ENCODE data around the gene ARL16. TPM values are rescaled to one million over a fixed set of nuclear protein-coding genes. Genes with fewer than 3 reads are reported as not detected.

The ARL16 gene
- polyA plus RNA-seq, 1 donor from 2014 or later = 156 TPM

DNA sequence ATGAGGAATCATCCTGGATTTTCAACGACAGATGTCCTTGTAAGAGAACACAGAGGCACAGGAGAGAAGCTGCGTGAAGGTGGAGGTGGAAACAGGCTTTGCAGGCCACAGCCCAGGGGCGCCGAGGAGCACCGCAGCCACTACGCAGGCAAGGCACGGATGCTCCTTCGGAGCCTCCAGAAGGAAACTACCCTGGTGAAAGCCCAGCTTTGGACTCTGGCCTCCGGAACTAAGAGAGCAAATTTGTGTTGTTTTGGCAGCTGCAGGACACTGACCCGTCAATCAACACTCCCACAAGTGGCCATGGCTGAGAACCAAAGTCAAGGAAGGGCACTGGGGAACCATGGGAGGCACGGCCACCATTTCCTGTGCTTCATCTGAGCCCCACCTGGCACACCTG, 3.4 kb downstream of the ARL16 start:
- H3F3A ChIP-seq (ENCODE audit: insufficient read depth, low read length, poor library complexity, severe bottlenecking) = no peaks in the 10 kb centered on the region
- H3K9ac ChIP-seq (ENCODE audit: low read length) = no peak overlapping the region
- TF ChIP-seq MXI1 (conservative IDR thresholded peaks at IDR 0.05; ENCODE audit: poor library complexity, severe bottlenecking) (no peak), SMC3 (conservative IDR thresholded peaks at IDR 0.05; ENCODE audit: poor library complexity) (no peak), TAF1 (IDR thresholded peaks at IDR 0.05; ENCODE audit: low read depth) (no peak), RAD21 (conservative IDR thresholded peaks at IDR 0.05) (no peak), EP300 (conservative IDR thresholded peaks at IDR 0.05; ENCODE audit: poor library complexity, severe bottlenecking) (no peak), REST (IDR thresholded peaks at IDR 0.05; ENCODE audit: borderline replicate concordance) (no peak), POLR2AphosphoS5 (IDR thresholded peaks at IDR 0.05) (no peak), EZH2 (IDR thresholded peaks at IDR 0.05; ENCODE audit: borderline replicate concordance, insufficient read depth, low read length, poor library complexity, severe bottlenecking) (no peak)
- TF ChIP-seq, protein P1, sequence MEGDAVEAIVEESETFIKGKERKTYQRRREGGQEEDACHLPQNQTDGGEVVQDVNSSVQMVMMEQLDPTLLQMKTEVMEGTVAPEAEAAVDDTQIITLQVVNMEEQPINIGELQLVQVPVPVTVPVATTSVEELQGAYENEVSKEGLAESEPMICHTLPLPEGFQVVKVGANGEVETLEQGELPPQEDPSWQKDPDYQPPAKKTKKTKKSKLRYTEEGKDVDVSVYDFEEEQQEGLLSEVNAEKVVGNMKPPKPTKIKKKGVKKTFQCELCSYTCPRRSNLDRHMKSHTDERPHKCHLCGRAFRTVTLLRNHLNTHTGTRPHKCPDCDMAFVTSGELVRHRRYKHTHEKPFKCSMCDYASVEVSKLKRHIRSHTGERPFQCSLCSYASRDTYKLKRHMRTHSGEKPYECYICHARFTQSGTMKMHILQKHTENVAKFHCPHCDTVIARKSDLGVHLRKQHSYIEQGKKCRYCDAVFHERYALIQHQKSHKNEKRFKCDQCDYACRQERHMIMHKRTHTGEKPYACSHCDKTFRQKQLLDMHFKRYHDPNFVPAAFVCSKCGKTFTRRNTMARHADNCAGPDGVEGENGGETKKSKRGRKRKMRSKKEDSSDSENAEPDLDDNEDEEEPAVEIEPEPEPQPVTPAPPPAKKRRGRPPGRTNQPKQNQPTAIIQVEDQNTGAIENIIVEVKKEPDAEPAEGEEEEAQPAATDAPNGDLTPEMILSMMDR (IDR thresholded peaks at IDR 0.05; ENCODE audit: poor library complexity, severe bottlenecking) = no peak
- H4K20me1 ChIP-seq (ENCODE audit: insufficient read depth) = peaks cover 4% of the 10 kb centered on the region
- H3K36me3 ChIP-seq (ENCODE audit: insufficient read depth, low read length) = no peaks in the 10 kb centered on the region
- no peaks in the 10 kb centered on the region for H3K9me2 ChIP-seq (ENCODE audit: insufficient read depth, low read length)
- H3K79me2 ChIP-seq (replicated peaks; ENCODE audit: insufficient read depth, low read length) = peaks cover 32% of the 10 kb centered on the region
- no peaks in the 10 kb centered on the region for H3K9me3 ChIP-seq (ENCODE audit: low read length)
- H3K27ac ChIP-seq (ENCODE audit: low read length) = no peak overlapping the region
- H2AFZ ChIP-seq (ENCODE audit: low read depth, low read length) = no peak overlapping the region
- H3K4me2 ChIP-seq (ENCODE audit: low read length) = no peak overlapping the region
- no peaks in the 10 kb centered on the region for H3K27me3 ChIP-seq (ENCODE audit: insufficient read depth, low read depth, low read length)
- H3K4me3 ChIP-seq (ENCODE audit: low read length) = no peak overlapping the region

- H3K36me3 ChIP-seq (ENCODE audit: insufficient read depth, low read length) = no peaks in the 10 kb centered on the region
- TF ChIP-seq SMC3 (conservative IDR thresholded peaks at IDR 0.05; ENCODE audit: poor library complexity) (no peak), EP300 (conservative IDR thresholded peaks at IDR 0.05; ENCODE audit: poor library complexity, severe bottlenecking) (no peak), MXI1 (conservative IDR thresholded peaks at IDR 0.05; ENCODE audit: poor library complexity, severe bottlenecking) (no peak), TAF1 (IDR thresholded peaks at IDR 0.05; ENCODE audit: low read depth) (no peak), EZH2 (IDR thresholded peaks at IDR 0.05; ENCODE audit: borderline replicate concordance, insufficient read depth, low read length, poor library complexity, severe bottlenecking) (no peak), REST (IDR thresholded peaks at IDR 0.05; ENCODE audit: borderline replicate concordance) (no peak), POLR2AphosphoS5 (IDR thresholded peaks at IDR 0.05) (no peak), RAD21 (conservative IDR thresholded peaks at IDR 0.05) (no peak)
- TF ChIP-seq, protein P1 (IDR thresholded peaks at IDR 0.05; ENCODE audit: poor library complexity, severe bottlenecking) = no peak
- no peak overlapping the region for H3K4me2 ChIP-seq (ENCODE audit: low read length)
- no peak overlapping the region for H3K9ac ChIP-seq (ENCODE audit: low read length)
- no peaks in the 10 kb centered on the region for H3K9me2 ChIP-seq (ENCODE audit: insufficient read depth, low read length)
- no peaks in the 10 kb centered on the region for H4K20me1 ChIP-seq (ENCODE audit: insufficient read depth)
- no peak overlapping the region for H3K27ac ChIP-seq (ENCODE audit: low read length)
- no peak overlapping the region for H2AFZ ChIP-seq (ENCODE audit: low read depth, low read length)
- H3F3A ChIP-seq (ENCODE audit: insufficient read depth, low read length, poor library complexity, severe bottlenecking) = no peaks in the 10 kb centered on the region
- H3K9me3 ChIP-seq (ENCODE audit: low read length) = no peaks in the 10 kb centered on the region
- H3K79me2 ChIP-seq (replicated peaks; ENCODE audit: insufficient read depth, low read length) = peaks cover 5% of the 10 kb centered on the region
- H3K27me3 ChIP-seq (ENCODE audit: insufficient read depth, low read depth, low read length) = no peaks in the 10 kb centered on the region
- H3K4me3 ChIP-seq (ENCODE audit: low read length) = no peak overlapping the region
Measured at GRCh38 chr17:81676906-81677305, 6.7 kb downstream of the ARL16 start.

Data from neural cell (in vitro differentiated cells).